Measurements from ENCODE around the gene FYCO1. TPM values are rescaled to one million over a fixed set of nuclear protein-coding genes. Genes with fewer than 3 reads are reported as not detected.

The FYCO1 gene
- polyA plus RNA-seq, 2 of the 4 experiments (the other 2 are of a cell fraction): 3.7 to 4.4 TPM

DNA sequence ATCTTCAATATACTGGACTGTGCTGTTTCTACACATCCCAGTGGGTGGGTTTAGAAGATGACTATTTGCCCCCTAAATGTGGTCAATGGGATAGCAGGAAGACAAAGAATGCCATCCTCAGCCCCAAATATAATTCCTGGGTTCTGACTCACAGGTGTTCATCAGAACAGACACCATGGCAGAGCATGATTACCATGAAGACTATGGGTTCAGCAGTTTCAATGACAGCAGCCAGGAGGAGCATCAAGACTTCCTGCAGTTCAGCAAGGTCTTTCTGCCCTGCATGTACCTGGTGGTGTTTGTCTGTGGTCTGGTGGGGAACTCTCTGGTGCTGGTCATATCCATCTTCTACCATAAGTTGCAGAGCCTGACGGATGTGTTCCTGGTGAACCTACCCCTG is 49.3 kb downstream of the FYCO1 start:
- FAIRE-seq: no peak
- Histone ChIP-seq H3K4me3 (no peak overlapping the region), H3K4me1 (no peaks in the 10 kb centered on the region), H3K4me2 (no peak overlapping the region), H3K27ac (no peak overlapping the region), H3K9me3 (no peaks in the 10 kb centered on the region)
- DNase-seq (ENCODE audit: low read depth in 1 of 2, low spot score in 1 of 2): no peak
- no peak for ATAC-seq
- 100% methylated on average over 1 of the region's 1 CpG for WGBS (ENCODE audit: missing lambda C conversion rate)
- ChIA-PET POLR2A (no interaction called here), CTCF (interaction anchor here (0.9 to 3.0 kb wide), 2 partner anchors 9 to 133 kb away, joined by 3 to 20 read pairs; no protein-coding TSS in a partner anchor)
- TF ChIP-seq RCOR1 (IDR thresholded peaks at IDR 0.05; ENCODE audit: low read depth, low read length) (no peak), NR3C1 (IDR thresholded peaks at IDR 0.05) (no peak), ZFP36 (IDR thresholded peaks at IDR 0.05; ENCODE audit: borderline replicate concordance, partially characterized antibody) (no peak), FOSL2 (IDR thresholded peaks at IDR 0.05) (no peak), FOSL2 (CRISPR knock-in tag; IDR thresholded peaks at IDR 0.05) (no peak), SREBF2 (IDR thresholded peaks at IDR 0.05) (no peak), RARB (CRISPR knock-in tag; IDR thresholded peaks at IDR 0.05) (no peak), CEBPB (IDR thresholded peaks at IDR 0.05) (no peak), MAFK (IDR thresholded peaks at IDR 0.05; ENCODE audit: partially characterized antibody) (no peak), TP53 (CRISPR knock-in tag; IDR thresholded peaks at IDR 0.05) (no peak), EHMT2 (IDR thresholded peaks at IDR 0.05; ENCODE audit: low read depth) (no peak)
- TF ChIP-seq, protein P1, sequence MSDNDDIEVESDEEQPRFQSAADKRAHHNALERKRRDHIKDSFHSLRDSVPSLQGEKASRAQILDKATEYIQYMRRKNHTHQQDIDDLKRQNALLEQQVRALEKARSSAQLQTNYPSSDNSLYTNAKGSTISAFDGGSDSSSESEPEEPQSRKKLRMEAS (IDR thresholded peaks at IDR 0.05): no peak
- TF ChIP-seq, protein P2, sequence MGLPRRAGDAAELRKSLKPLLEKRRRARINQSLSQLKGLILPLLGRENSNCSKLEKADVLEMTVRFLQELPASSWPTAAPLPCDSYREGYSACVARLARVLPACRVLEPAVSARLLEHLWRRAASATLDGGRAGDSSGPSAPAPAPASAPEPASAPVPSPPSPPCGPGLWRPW (IDR thresholded peaks at IDR 0.05): no peak
- TF ChIP-seq, protein P3, sequence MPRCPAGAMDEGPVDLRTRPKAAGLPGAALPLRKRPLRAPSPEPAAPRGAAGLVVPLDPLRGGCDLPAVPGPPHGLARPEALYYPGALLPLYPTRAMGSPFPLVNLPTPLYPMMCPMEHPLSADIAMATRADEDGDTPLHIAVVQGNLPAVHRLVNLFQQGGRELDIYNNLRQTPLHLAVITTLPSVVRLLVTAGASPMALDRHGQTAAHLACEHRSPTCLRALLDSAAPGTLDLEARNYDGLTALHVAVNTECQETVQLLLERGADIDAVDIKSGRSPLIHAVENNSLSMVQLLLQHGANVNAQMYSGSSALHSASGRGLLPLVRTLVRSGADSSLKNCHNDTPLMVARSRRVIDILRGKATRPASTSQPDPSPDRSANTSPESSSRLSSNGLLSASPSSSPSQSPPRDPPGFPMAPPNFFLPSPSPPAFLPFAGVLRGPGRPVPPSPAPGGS (IDR thresholded peaks at IDR 0.05): no peak
- TF ChIP-seq, protein P4, sequence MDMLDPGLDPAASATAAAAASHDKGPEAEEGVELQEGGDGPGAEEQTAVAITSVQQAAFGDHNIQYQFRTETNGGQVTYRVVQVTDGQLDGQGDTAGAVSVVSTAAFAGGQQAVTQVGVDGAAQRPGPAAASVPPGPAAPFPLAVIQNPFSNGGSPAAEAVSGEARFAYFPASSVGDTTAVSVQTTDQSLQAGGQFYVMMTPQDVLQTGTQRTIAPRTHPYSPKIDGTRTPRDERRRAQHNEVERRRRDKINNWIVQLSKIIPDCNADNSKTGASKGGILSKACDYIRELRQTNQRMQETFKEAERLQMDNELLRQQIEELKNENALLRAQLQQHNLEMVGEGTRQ (IDR thresholded peaks at IDR 0.05): no peak

DNA sequence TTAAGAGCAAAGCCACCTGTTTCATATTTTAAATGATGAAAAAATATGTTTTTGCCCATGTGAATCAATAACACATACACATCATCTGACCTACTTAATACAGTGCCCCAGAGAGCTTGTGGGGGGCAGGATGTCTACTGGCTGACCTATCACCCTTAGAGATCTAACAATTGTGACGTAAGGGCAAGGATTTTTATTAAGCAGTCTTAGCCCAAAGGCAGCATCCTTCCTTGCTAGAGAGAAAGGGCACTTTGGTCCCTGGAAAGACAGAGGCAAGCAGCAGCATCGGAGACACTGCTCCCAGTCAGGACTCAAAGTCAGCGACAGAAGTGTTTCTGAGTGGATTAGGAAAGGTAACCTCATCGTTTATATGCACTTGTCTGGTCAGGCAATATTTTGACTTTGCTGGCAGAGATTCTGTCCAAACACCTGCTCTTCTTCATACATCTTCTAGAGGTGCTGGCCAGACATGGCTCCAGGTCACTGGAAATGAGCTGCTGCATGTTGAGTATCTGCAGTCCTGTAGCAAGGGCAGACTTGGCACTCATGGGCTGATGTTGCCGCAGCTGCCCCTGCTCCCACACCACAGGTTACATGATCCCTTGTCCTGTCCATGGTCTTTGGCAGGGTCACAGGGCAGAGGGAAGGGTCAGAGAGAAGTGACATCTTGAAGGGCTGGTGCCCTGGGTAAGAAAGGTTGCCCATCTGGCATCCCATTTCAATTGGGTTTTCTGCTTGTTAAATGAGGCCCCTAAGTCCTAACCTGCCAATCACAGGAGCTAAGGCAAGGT is 50.6 kb downstream of the FYCO1 start:
- CTCF ChIA-PET: interaction anchor here (0.6 to 3.0 kb wide), 5 partner anchors 8 to 422 kb away, joined by 3 to 20 read pairs (median 3); no protein-coding TSS in a partner anchor

DNA sequence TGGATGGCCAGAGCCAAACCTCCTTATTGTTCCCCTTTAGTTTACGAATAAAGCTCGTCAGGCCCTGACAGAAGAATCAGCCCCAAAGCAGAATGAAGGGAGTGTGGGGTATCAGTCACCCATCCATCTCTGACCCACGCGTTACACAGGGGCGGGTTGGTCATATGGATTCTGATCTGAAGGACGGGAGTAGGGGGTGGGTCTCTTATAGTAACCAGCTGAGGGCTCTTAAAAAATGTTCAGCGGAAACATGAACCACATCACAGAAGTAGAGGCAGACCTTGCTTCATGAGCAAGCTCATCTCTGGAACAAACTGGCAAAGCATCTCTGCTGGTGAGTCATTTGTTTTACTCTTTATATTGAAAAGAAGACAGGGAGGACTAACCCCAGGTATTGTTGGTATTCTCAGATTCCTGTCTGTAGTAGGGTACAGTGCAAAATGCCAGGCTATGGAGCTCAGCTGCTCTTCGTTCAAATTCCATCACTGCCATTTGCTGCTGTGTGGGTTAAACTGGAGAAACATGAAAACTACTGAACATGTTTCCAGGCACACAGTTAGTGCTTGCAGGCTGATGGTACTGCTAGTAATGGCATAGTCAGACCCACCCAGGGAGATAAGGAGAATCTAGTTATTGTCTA is 52.3 kb downstream of the FYCO1 start, which contains the start of gene CXCR6:
CXCR6 (plus strand) TSS at position 258 of the 640 bp plus-strand sequence. CDS start 3,018 bp downstream, outside the sequence.
- no peak for ATAC-seq
- TF ChIP-seq KDM5A (IDR thresholded peaks at IDR 0.05) (no peak), HOXB5 (CRISPR knock-in tag; IDR thresholded peaks at IDR 0.05) (no peak), JUNB (IDR thresholded peaks at IDR 0.05) (no peak)
- Histone ChIP-seq H3K4me2 (no peak within 1 kb of the TSS), H3K4me1 (no peaks in the 10 kb centered on the region), H3K4me3 (no peak within 1 kb of the TSS), H3K9me3 (no peaks in the 10 kb centered on the region), H3K27ac (no peak within 1 kb of the TSS)
- WGBS (ENCODE audit: missing lambda C conversion rate): 89% methylated on average over 7 of the region's 8 CpGs
- ChIA-PET CTCF (interaction anchor here (1.0 to 8.9 kb wide), 4 partner anchors 138 to 435 kb away, joined by 3 to 192 read pairs (median 5); no protein-coding TSS in a partner anchor), POLR2A (no interaction called here)
- no peak for FAIRE-seq
- DNase-seq (ENCODE audit: low read depth in 1 of 2, low spot score in 1 of 2): no peak

More for the DNA sequence above, 50.6 kb downstream of the FYCO1 start:
- TF ChIP-seq NFE2L2 (conservative IDR thresholded peaks at IDR 0.05; ENCODE audit: low read length) (no peak), EHF (CRISPR knock-in tag; IDR thresholded peaks at IDR 0.05) (no peak), BHLHE40 (IDR thresholded peaks at IDR 0.05; ENCODE audit: low read depth, low read length) (no peak), POLR2A (IDR thresholded peaks at IDR 0.05; ENCODE audit: low read length) (no peak), FOSB (CRISPR knock-in tag; IDR thresholded peaks at IDR 0.05) (no peak), JUNB (IDR thresholded peaks at IDR 0.05) (no peak), EHMT2 (IDR thresholded peaks at IDR 0.05; ENCODE audit: low read depth) (no peak), ZSCAN20 (CRISPR knock-in tag; IDR thresholded peaks at IDR 0.05) (no peak)
- Histone ChIP-seq H3K4me3 (no peak overlapping the region), H3K4me2 (no peak overlapping the region), H3K4me1 (no peaks in the 10 kb centered on the region), H3K9me3 (no peaks in the 10 kb centered on the region), H3K27ac (no peak overlapping the region)
- FAIRE-seq (no peak), DNase-seq (ENCODE audit: low read depth in 1 of 2, low spot score in 1 of 2) (no peak), ATAC-seq (no peak)
- WGBS (ENCODE audit: missing lambda C conversion rate): 87% methylated on average over 5 of the region's 5 CpGs
- POLR2A ChIA-PET: no interaction called here

Measured in A549 (cell line).